HUDEP-2 (cell line): ENCODE results near the gene CDKN2A.

Experiments
- DNase-seq, 76 experiments: peaks; one replicate each; lab custom pipeline; 2025; ENCODE audit not compliant: unreplicated experiment in 76 of 76; lab: John Stamatoyannopoulos, UW

CDKN2A gene

GRCh38 chr9:22008717-22009505 is 14.7 kb upstream of the CDKN2A start, which contains the start of gene CDKN2B:
Gene CDKN2B (minus strand): TSS chr9:22009305. CDS start chr9:22008953, 352 bp downstream.
- DNase-seq = peak in 73 of 76 experiments; percentile 19 to 97 (median 92)

GRCh38 chr9:22008384-22008716 is 14.2 kb upstream of the CDKN2A start:
- no peak for DNase-seq

- no peak for DNase-seq
These were observed 11.8 kb upstream of the CDKN2A start for GRCh38 chr9:22005702-22006606.

GRCh38 chr9:22005021-22005701 is 11.0 kb upstream of the CDKN2A start:
- DNase-seq = no peak

DNA sequence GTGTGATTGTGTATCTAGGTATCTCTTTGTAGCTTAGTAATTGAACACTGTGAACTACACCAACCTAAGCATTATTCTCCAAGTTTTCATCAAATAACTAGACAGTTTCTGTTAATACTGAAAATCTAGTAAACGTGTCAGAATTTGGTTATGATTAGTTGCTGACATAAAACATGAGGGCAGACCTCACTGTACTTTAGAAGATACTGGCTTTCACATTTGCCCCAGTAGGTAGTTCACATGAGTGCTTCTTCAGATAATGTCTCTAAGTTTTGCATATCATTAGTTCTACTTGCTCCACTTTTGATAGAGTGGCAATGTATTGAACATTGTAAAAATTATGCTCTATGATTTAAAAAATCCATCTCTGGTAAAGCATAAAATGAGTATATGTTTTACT is 7.8 kb upstream of the CDKN2A start:
- DNase-seq = peak in 1 of 76 experiments; percentile 22

GRCh38 chr9:21998026-21998425 is 3.8 kb upstream of the CDKN2A start:
- DNase-seq = no peak

- no peak for DNase-seq
These were observed 3.3 kb upstream of the CDKN2A start for GRCh38 chr9:21997480-21997879.

DNA sequence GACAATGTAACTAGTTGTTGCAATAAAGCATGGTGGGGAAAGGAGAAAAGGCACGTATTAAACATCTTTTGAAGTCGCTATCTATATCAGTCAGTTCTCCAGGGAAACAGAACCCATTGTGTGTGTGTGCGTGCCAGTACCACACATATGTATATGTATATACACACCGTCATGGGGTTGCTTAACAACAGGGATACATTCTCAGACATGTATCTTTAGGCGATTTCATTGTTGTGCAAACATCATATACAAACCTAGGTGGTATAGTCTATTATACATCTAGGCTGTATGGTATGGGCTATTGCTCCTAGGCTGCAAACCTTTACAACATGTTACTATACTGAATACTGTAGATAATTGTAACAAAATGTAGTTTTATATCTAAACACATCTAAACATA is 2.7 kb upstream of the CDKN2A start:
- no peak for DNase-seq

DNA sequence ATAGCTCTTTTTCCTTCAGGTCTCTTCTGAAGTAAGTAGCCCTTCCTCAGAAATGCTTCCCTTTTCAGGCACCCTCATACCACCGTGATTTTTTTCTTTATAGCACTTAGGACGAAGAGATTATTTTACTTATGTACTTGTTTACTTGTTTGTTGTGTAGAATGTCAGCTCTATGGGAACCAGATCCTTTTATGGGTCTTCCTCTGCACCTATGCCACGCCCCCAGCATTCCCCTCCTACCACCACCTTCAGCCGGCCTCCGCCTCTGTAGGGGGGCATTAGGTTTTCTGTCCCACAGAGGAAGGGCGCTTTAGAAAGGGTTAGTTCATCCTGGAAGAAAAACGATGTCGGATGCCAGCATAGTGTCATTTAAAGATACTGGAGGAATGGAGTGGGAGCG is 2.2 kb upstream of the CDKN2A start:
- peak in 39 of 76 experiments; percentile 8 to 67 (median 36) for DNase-seq

GRCh38 chr9:21995666-21996398 is 1.6 kb upstream of the CDKN2A start:
- DNase-seq = peak in 16 of 76 experiments; percentile 21 to 60 (median 44)

GRCh38 chr9:21995006-21995665 is 944 bp upstream of the CDKN2A start:
- DNase-seq = peak in 72 of 76 experiments; percentile 31 to 85 (median 75)

GRCh38 chr9:21994556-21995005 is 389 bp upstream of the CDKN2A start, which contains the start of gene CDKN2B-AS1:
Gene CDKN2B-AS1 (plus strand): TSS chr9:21994791.
- peak in 68 of 76 experiments; percentile 17 to 90 (median 79) for DNase-seq

DNA sequence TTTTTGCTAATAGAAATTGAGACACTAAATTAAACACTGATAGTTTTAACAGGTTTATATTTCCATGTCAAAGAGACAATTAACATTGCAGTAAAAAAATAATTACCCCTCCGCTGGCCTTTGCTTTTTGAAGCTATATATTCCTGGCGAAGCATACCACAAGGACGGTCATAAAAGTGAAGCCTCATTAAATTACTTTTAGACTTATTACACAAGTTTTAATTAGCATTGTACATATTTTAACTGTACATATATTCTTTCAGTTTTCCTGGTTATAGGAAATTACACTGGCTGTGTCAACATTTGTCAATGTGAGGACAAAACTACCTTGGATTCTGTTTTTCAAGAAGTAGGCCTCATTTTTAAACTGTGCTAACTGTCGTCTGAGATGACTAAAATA is 1.2 kb downstream of the CDKN2A start:
- DNase-seq = no peak

- peak in 23 of 76 experiments; percentile 11 to 54 (median 22) for DNase-seq
These were observed 2.9 kb downstream of the CDKN2A start for GRCh38 chr9:21991072-21991959.

GRCh38 chr9:21989440-21990189 is 4.6 kb downstream of the CDKN2A start:
- DNase-seq = peak in 61 of 76 experiments; percentile 10 to 87 (median 68)

DNA sequence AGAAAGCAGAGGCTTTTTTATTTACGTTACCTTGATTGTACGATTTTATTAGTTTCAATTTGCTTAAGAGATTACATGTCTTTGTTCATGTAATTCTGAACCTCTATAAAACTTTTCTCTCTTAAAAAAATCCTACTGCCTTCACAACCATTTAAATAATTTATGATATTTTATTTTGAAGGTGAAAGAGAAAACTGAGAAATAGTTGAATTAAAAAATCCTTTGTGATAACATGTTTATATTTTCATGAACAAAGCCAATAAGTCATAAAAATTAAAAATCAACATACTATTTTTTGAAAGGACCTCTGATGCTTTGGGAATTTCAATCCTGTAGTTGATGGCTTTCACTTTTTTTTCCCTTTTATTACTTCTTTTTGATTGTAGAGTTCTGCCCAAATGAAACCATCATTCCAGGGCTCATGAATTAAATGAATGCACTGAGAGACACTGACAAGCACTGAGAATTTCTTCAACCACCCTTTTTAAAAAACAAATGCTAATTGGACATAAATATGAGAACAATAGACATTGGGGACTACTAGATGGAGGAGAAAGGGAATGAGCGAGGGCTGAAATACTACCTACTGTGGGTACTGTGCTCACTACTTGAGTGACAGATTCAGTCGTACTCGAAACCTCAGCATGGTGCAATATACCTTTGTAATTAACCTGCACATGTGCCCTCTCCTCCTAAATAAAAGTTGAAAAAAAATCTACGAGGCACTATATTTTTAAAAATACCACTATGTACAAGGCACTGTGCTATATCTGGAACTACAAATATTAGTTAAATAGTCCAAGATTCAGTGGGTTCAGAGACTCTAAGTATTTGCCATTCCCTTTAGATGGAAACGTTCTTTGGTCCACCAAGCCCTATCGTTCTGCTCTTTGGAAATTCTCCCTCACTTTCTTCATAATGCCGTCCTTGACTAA is 5.9 kb downstream of the CDKN2A start:
- peak in 3 of 76 experiments; percentile 12 to 37 (median 27) for DNase-seq
